ENCODE data around the gene MAP6.

DNA sequence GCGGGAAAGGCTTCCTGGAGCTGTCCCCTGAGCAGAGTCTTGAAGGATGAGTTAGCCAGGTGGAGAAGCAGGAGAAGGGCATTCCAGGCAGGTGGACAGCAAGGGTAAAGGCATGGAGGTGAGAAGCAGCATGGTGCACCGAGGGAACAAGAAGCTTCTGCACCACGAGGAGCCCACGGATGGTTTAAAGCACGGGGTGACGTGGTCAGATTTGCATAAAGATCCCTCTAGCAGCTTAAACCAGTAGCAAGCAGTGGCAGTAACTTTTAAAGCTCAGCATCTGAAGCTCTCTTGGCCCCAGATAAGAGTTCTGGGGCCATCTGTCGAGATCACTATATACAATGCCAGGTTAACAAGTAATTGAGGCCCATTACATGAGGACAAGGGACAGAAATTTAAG lies 69.9 kb downstream of the MAP6 start:
- no peak for TF ChIP-seq RBM25 (IDR thresholded peaks at IDR 0.05; ENCODE audit: low read depth, low read length, severe bottlenecking)
- TF ChIP-seq, protein P1, sequence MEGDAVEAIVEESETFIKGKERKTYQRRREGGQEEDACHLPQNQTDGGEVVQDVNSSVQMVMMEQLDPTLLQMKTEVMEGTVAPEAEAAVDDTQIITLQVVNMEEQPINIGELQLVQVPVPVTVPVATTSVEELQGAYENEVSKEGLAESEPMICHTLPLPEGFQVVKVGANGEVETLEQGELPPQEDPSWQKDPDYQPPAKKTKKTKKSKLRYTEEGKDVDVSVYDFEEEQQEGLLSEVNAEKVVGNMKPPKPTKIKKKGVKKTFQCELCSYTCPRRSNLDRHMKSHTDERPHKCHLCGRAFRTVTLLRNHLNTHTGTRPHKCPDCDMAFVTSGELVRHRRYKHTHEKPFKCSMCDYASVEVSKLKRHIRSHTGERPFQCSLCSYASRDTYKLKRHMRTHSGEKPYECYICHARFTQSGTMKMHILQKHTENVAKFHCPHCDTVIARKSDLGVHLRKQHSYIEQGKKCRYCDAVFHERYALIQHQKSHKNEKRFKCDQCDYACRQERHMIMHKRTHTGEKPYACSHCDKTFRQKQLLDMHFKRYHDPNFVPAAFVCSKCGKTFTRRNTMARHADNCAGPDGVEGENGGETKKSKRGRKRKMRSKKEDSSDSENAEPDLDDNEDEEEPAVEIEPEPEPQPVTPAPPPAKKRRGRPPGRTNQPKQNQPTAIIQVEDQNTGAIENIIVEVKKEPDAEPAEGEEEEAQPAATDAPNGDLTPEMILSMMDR (IDR thresholded peaks at IDR 0.05 in 2 of 3, conservative IDR thresholded peaks at IDR 0.05 in 1 of 3; ENCODE audit: insufficient read depth in 2 of 3, low read depth in 1 of 3, low read length in 3 of 3) = no peak
- no peak for TF ChIP-seq POLR2AphosphoS5 (IDR thresholded peaks at IDR 0.05; ENCODE audit: control insufficient read depth, insufficient read depth, low read depth, low read length)
- no peak for TF ChIP-seq CREM (IDR thresholded peaks at IDR 0.05; ENCODE audit: low read depth)
- no peak for TF ChIP-seq EHMT2 (IDR thresholded peaks at IDR 0.05)

Measured in K562 (cell line).